Heart left ventricle (tissue), 16 donors: Measurements from ENCODE around the gene SEC24B. TPM values are rescaled to one million over a fixed set of nuclear protein-coding genes. Genes with fewer than 3 reads are reported as not detected.
"Not testable (repeated sequence)": the region's sequence is repeated elsewhere in the genome, so short reads cannot be mapped to it uniquely, and the experiment has no call there.

Experiments
- ATAC-seq, 4 donors: fragments of 200-7000 bp; cut with Tn5 transposase; one replicate each; pipeline ENCODE4 v1.9.1; 2020 to 2022; ENCODE audit warnings: moderate library complexity in 4 of 4, mild to moderate bottlenecking in 3 of 4, moderate number of reproducible peaks in 1 of 4
- DNase-seq, 5 donors: peaks; one replicate each; pipeline ENCODE4 v3.0.0-alpha.2; 2020
- H3K27ac ChIP-seq, 12 donors: fragments of 200-600 bp; sonication (generic) in 4 of 12; one replicate each; pipeline versions ENCODE4 v1.5.0 to v1.8.0; 2016 to 2022; ENCODE audit warnings: mild to moderate bottlenecking in 2 of 12
- H3K27me3 ChIP-seq, 9 donors: fragments of 200-600 bp; sonication (generic) in 2 of 9; one replicate each; pipeline versions ENCODE4 v1.5.1 to v1.8.0; 2016 to 2022; ENCODE audit warnings: mild to moderate bottlenecking in 3 of 9
- H3K36me3 ChIP-seq, 9 donors: fragments of 200-600 bp; sonication (generic) in 2 of 9; one replicate each; pipeline versions ENCODE4 v1.5.0 to v1.8.0; 2018 to 2022; ENCODE audit warnings: mild to moderate bottlenecking in 2 of 9
- H3K4me1 ChIP-seq, 12 donors: fragments of 200-600 bp; sonication (generic) in 4 of 12; one replicate each; pipeline versions ENCODE4 v1.5.0 to v1.8.0; 2016 to 2022; ENCODE audit warnings: mild to moderate bottlenecking in 3 of 12
- H3K4me3 ChIP-seq, 12 donors: fragments of 200-600 bp; sonication (generic) in 4 of 12; one replicate each; pipeline versions ENCODE4 v1.5.0 to v1.8.0; 2017 to 2022; ENCODE audit warnings: mild to moderate bottlenecking in 9 of 12, moderate library complexity in 4 of 12
- H3K9me3 ChIP-seq, 12 donors: fragments of 200-600 bp; sonication (generic) in 4 of 12; one replicate each; pipeline versions ENCODE4 v1.5.0 to v1.8.0; 2016 to 2022; ENCODE audit warnings: mild to moderate bottlenecking in 1 of 12
- CTCF ChIP-seq, 12 donors: fragments of 200-600 bp; sonication (generic) in 4 of 12; IDR thresholded peaks; one replicate each; pipeline versions ENCODE4 v1.5.0 to v1.8.0; 2018 to 2022; ENCODE audit warnings: antibody characterized with exemption in 12 of 12, mild to moderate bottlenecking in 5 of 12
- POLR2A ChIP-seq, 2 donors: fragments of 450-650 bp; IDR thresholded peaks; one replicate each; pipeline ENCODE4 v1.6.1; 2017; ENCODE audit warnings: antibody characterized with exemption in 2 of 2, mild to moderate bottlenecking in 2 of 2, moderate library complexity in 2 of 2
- whole genome bisulfite sequencing, 4 donors: extraction: QIAGEN DNeasy Blood & Tissue Kit in 2 of 4; methylation state at CpG; one replicate each; pipeline versions ENCODE4 v1.1.5 to v1.1.7; 2013 to 2018; 5-methylcytosine and 5-hydroxymethylcytosine counted together
- intact Hi-C, 10 donors: fragments of 100-400 bp; cut with DNase I; formaldehyde crosslinking; loops; one replicate each; pipeline versions ENCODE4 v1.11.1 to v1.14.2; 2022
- polyA plus RNA-seq, 2 donors: library from polyadenylated mRNA; stranded (reverse); fragments of 200-250 nt; gene quantifications; one replicate each; pipeline ENCODE4 v1.2.3, GENCODE V29; 2013
- total RNA-seq, 9 donors: library from RNA; depleted of rRNA in 2 of 9; stranded (reverse); fragments of >200 nt in 2 of 9; fragmentation: NEBNext Ultra II Directional in 3 of 9; extraction: Animal tissue kit (Norgen Biotek cat#: 25700) in 3 of 9; gene quantifications; one replicate each; pipeline versions ENCODE4 v1.1.0 to v1.2.4, GENCODE V29; 2016 to 2023
- donor health status: ischemic (EF 13 %, LVEDD 7.1; RV severe dilation, severe dysfunction).
- donor health status: healthy with polysubstance abuse.
- donor health status: DM: no; HTN: yes; CAD: no.
- donor health status: DM: no; HTN: no; CAD: no.
- donor health status: ischemic (EF 25% LVEDD 6.9; RV normal size, moderate dysfunction).
- donor health status: ischemic (EF 25% LVEDD 5.7; RV mildly dilated, moderate dysfunction).
- donor health status: healthy.
- donor health status: DM: yes; HTN: yes; CAD: no.
- donor health status: ischemic (EF 35%, LVEDD 5.7; RV mildly dilated, moderate dysfunction).
- donor health status: nonischemic (EF 11% LVEDD 7.7; RV severe dilation, severe dysfunction).
- donor health status: DM: yes; HTN: yes; CAD: no.
- donor health status: PGD.
- donor health status: ischemic (EF 29% LVEDD 5.4; RV normal size, mild dysfunction).
- donor health status: nonischemic (EF 23%, LVEDD 6.1; RV moderate dilation, normal function).

The SEC24B gene
- total and polyA plus RNA-seq, 11 donors: 5.8 to 34.8 (median 25.2) TPM

GRCh38 chr4:109441862-109442458, 8.3 kb downstream of the SEC24B start:
- intact Hi-C loops: no loop called here
- Histone ChIP-seq H3K4me3 (no peak overlapping the region), H3K27me3 (no peaks in the 10 kb centered on the region), H3K27ac (no peak overlapping the region), H3K4me1 (peaks cover 4 to 66% (median 41%) of the 10 kb centered on the region in 12 donors), H3K36me3 (peaks cover 0 to 21% (median 3%) of the 10 kb centered on the region in 9 donors), H3K9me3 (peaks cover 0 to 13% (median 2%) of the 10 kb centered on the region in 12 donors)
- TF ChIP-seq CTCF (IDR thresholded peaks at IDR 0.05) (no peak), POLR2A (IDR thresholded peaks at IDR 0.05) (no peak)
- DNase-seq: no peak
- WGBS, 4 donors: 91 to 95% (median 91%) methylated on average over 2 of the region's 2 CpGs
- no peak for ATAC-seq

- Histone ChIP-seq H3K4me1 (peaks cover 0 to 54% (median 33%) of the 10 kb centered on the region in 12 donors), H3K36me3 (peaks cover 0 to 23% (median 3%) of the 10 kb centered on the region in 9 donors)
- 77 to 83% (median 80%) methylated on average over 2 of the region's 2 CpGs for WGBS, 4 donors
These were observed 10.7 kb downstream of the SEC24B start for GRCh38 chr4:109444182-109444844.

GRCh38 chr4:109447278-109447677, 13.7 kb downstream of the SEC24B start:
- H3K9me3 ChIP-seq: peaks cover 0 to 13% (median 2%) of the 10 kb centered on the region in 12 donors
- peaks cover 0 to 37% (median 15%) of the 10 kb centered on the region in 12 donors for H3K4me1 ChIP-seq
- intact Hi-C loops: no loop called here
- H3K27ac ChIP-seq: no peak overlapping the region
- ATAC-seq (no peak), DNase-seq (no peak)
- H3K27me3 ChIP-seq: no peaks in the 10 kb centered on the region
- H3K4me3 ChIP-seq: no peak overlapping the region
- TF ChIP-seq CTCF (IDR thresholded peaks at IDR 0.05): no peak
- peaks cover 0 to 49% (median 19%) of the 10 kb centered on the region in 9 donors for H3K36me3 ChIP-seq

More at GRCh38 chr4:109444182-109444844, 10.7 kb downstream of the SEC24B start:
- no peaks in the 10 kb centered on the region for H3K27me3 ChIP-seq
- intact Hi-C loops: no loop called here
- H3K4me3 ChIP-seq: no peak overlapping the region
- no peak overlapping the region for H3K27ac ChIP-seq
- ATAC-seq (no peak), DNase-seq (no peak)
- TF ChIP-seq CTCF (IDR thresholded peaks at IDR 0.05): no peak
- TF ChIP-seq POLR2A (IDR thresholded peaks at IDR 0.05): no peak
- peaks cover 0 to 13% (median 2%) of the 10 kb centered on the region in 12 donors for H3K9me3 ChIP-seq

DNA sequence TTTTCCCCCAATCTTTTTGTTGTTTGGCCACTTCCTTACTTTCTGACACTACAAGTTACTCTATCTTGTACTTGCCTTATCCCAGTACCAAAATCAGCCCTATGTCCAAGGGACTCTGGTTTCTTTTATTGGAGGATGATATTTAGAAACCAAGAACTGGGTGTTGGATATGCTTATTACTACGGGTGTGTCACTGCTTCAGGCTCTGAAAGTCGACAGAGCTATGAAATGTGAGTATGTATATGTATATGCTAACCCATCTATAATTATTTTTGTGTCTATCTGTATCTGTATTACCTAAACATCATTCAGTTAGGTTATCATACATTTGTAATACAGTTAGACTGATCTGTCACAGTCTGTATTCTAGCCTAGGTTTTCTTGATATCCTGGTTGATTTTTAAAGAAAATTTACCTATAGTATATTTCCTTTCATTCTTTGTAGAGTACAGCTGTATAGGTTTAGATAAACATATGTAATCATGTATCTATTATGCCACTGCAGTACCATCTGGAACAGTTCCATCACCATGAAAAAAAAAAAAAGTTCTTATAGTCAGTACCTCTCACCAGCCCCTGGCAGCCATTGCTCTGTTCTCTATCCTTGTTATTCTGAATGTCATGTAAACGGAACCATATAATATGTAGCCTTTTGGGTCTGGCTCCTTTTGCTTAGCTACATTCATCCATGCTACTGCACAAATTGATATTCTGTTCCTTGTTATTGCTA, 18.1 kb downstream of the SEC24B start:
- WGBS, 4 donors: 92 to 96% (median 95%) methylated on average over 3 of the region's 3 CpGs
- intact Hi-C loops: no loop called here
- Histone ChIP-seq H3K27me3 (no peaks in the 10 kb centered on the region), H3K36me3 (peaks cover 0 to 45% (median 20%) of the 10 kb centered on the region in 9 donors), H3K9me3 (peaks cover 0 to 5% (median 0%) of the 10 kb centered on the region in 12 donors), H3K4me1 (peaks cover 0 to 9% (median 0%) of the 10 kb centered on the region in 12 donors), H3K27ac (no peak overlapping the region), H3K4me3 (no peak overlapping the region)
- TF ChIP-seq POLR2A (IDR thresholded peaks at IDR 0.05) (no peak), CTCF (IDR thresholded peaks at IDR 0.05) (no peak)
- DNase-seq (no peak), ATAC-seq (no peak)

- WGBS, 4 donors: 92 to 99% (median 98%) methylated on average over 3 of the region's 3 CpGs
- ATAC-seq, intact Hi-C loops: not testable (repeated sequence)
These were observed 19.5 kb downstream of the SEC24B start for GRCh38 chr4:109453110-109453509.

More at GRCh38 chr4:109453110-109453509, 19.5 kb downstream of the SEC24B start:
- not testable (repeated sequence) for DNase-seq, H3K27me3 ChIP-seq, H3K4me1 ChIP-seq, H3K4me3 ChIP-seq, H3K27ac ChIP-seq
- Histone ChIP-seq H3K9me3 (peaks cover 0 to 16% (median 0%) of the 10 kb centered on the region in 12 donors), H3K36me3 (peaks cover 0 to 38% (median 20%) of the 10 kb centered on the region in 9 donors)
